ENCODE measurements around the gene RGP1.

GRCh38 chr9:35754264-35754663, 5.2 kb downstream of the RGP1 start, which contains the start of gene MSMP:
- TF ChIP-seq CTCF (IDR thresholded peaks at IDR 0.05), result no peak
- TF ChIP-seq POLR2AphosphoS5 (IDR thresholded peaks at IDR 0.05), result no peak
- TF ChIP-seq POLR2A (IDR thresholded peaks at IDR 0.05), result no peak
